Vagina (tissue), 2 donors: Measurements from ENCODE around the gene ATP8B3. TPM values are rescaled to one million over a fixed set of nuclear protein-coding genes. Genes with fewer than 3 reads are reported as not detected.
A peak's percentile ranks its signal among the peaks of the same experiment; 100 is the strongest.

ENCODE experiments used
- DNase-seq, 2 donors: peaks; one replicate each; pipeline ENCODE4 v3.0.0-alpha.2; 2017; ENCODE audit errors: extremely low spot score in 2 of 2
- H3K27ac ChIP-seq: fragments of 200-600 bp; sonication (generic); one replicate; pipeline ENCODE4 v1.5.1; 2019
- H3K27me3 ChIP-seq: fragments of 200-600 bp; sonication (generic); one replicate; pipeline ENCODE4 v1.5.1; 2019
- H3K36me3 ChIP-seq, 2 donors: fragments of 200-600 bp; sonication (generic); one replicate each; pipeline ENCODE4 v1.5.1; 2017 to 2019
- H3K4me1 ChIP-seq: fragments of 200-600 bp; sonication (generic); one replicate; pipeline ENCODE4 v1.5.1; 2019
- H3K4me3 ChIP-seq, 2 donors: fragments of 200-600 bp; sonication (generic); 1 replicate in 1 of 2; 2 replicates in 1 of 2; pipeline ENCODE4 v1.5.1; 2016 to 2019
- H3K9me3 ChIP-seq: fragments of 200-600 bp; sonication (generic); one replicate; pipeline ENCODE4 v1.5.1; 2019
- POLR2A ChIP-seq, 2 donors: fragments of 450-650 bp; IDR thresholded peaks; one replicate each; pipeline ENCODE4 v1.6.1; 2017; ENCODE audit warnings: antibody characterized with exemption in 2 of 2, mild to moderate bottlenecking in 2 of 2, moderate library complexity in 2 of 2
- POLR2AphosphoS5 ChIP-seq, 2 donors: sonication (generic); formaldehyde crosslinking; IDR thresholded peaks; one replicate each; pipeline ENCODE4 v1.9.0; 2017; ENCODE audit warnings: antibody characterized with exemption in 2 of 2, mild to moderate bottlenecking in 2 of 2, low read depth in 1 of 2; ENCODE audit not compliant: insufficient read depth in 1 of 2
- intact Hi-C: fragments of 100-400 bp; cut with DNase I; formaldehyde crosslinking; loops from one replicate; pipeline ENCODE4 v1.15.1; 2023
- total RNA-seq: library from RNA; depleted of rRNA; stranded (reverse); fragments of >200 nt; gene quantifications from one replicate; pipeline ENCODE4 v1.2.3, GENCODE V29; 2016
- TF ChIP-seq, protein P1 (sequence below), 3 experiments: fragments of 450-650 bp in 2 of 3; fragments of 200-600 bp in 1 of 3; sonication (generic) in 1 of 3; IDR thresholded peaks; one replicate each; pipeline ENCODE4 v1.5.1; 2017 to 2019; ENCODE audit warnings: antibody characterized with exemption in 3 of 3, mild to moderate bottlenecking in 2 of 3, moderate library complexity in 2 of 3

ATP8B3 gene
- total RNA-seq, 1 donor from 2014 or later: 3.2 TPM

DNA sequence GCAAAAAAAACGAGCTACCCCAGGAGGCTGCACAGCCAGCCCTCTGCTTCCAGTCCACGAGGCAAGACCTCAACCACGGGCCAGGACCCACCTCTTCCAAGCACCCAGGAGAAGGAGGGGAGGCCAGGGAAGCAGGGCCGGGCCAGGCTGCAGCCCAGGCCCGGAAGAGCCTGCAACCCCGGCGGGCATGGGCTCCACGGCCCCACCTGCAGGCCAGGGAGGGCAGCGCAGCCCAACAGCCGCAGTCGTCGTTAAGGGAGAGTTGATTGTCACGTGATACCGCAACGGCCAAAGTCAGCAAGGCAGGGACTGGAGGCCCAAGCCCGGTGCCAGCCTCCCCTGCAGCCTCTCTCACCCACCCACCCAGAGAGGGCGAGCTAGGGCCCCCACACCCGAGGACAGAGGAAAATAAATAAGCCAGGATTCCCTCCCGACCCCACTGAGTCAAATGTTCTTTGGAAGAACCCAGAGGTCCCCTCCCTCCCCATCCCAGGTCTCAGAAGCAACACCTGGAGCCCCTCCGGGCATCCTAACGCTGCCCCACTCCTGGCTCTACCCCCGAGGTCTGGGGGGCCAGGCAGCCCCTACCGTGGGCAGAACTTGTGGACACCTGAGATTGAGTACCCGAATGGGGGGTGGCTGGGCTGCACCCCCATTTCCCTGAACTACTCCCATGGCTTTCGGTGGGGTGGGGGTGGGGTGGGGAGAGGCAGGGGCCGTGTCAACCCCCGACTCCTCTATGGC lies 41.4 kb upstream of the ATP8B3 start:
- H3K4me1 ChIP-seq: peaks cover 69% of the 10 kb centered on the region
- no peak for DNase-seq
- TF ChIP-seq POLR2AphosphoS5 (IDR thresholded peaks at IDR 0.05; ENCODE audit: insufficient read depth in 1 of 2, low read depth in 1 of 2) (peak in 1 of 2 donors; percentile 63), POLR2A (IDR thresholded peaks at IDR 0.05) (no peak)
- TF ChIP-seq, protein P1, sequence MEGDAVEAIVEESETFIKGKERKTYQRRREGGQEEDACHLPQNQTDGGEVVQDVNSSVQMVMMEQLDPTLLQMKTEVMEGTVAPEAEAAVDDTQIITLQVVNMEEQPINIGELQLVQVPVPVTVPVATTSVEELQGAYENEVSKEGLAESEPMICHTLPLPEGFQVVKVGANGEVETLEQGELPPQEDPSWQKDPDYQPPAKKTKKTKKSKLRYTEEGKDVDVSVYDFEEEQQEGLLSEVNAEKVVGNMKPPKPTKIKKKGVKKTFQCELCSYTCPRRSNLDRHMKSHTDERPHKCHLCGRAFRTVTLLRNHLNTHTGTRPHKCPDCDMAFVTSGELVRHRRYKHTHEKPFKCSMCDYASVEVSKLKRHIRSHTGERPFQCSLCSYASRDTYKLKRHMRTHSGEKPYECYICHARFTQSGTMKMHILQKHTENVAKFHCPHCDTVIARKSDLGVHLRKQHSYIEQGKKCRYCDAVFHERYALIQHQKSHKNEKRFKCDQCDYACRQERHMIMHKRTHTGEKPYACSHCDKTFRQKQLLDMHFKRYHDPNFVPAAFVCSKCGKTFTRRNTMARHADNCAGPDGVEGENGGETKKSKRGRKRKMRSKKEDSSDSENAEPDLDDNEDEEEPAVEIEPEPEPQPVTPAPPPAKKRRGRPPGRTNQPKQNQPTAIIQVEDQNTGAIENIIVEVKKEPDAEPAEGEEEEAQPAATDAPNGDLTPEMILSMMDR (IDR thresholded peaks at IDR 0.05): peak; percentile 25 to 59 (median 50)
- intact Hi-C loops: no loop called here
- no peaks in the 10 kb centered on the region for H3K36me3 ChIP-seq
- no peak overlapping the region for H3K4me3 ChIP-seq
- no peaks in the 10 kb centered on the region for H3K27me3 ChIP-seq
- H3K9me3 ChIP-seq: no peaks in the 10 kb centered on the region
- H3K27ac ChIP-seq: peak overlapping the region; percentile 79

DNA sequence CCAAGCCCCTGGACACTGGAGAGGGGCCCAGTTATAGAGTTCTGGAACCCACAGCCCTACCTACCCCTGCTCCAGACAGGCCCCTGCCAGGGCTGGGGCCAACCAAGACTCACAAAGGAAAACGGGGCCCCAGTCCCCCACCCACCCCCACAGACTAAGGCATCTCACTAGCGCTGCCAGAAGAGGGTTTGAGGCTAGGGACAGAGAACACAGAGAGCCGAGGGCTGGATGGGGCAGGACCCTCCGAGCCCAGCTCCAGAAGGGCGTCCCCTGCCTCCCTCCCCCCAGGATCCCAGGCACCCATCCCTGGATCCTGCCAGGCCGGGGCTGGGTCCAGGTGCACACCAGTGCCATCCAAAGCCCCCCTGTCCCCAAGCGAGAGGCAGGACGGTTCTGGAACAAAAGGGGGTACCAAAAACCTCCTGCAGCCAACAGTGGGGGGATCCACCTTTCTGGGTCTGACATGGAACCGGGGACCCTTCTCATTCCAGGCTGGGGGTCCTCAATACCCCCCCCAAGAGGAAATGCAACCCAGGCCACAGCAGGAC lies 40.6 kb upstream of the ATP8B3 start:
- Histone ChIP-seq H3K4me1 (peaks cover 63% of the 10 kb centered on the region), H3K9me3 (no peaks in the 10 kb centered on the region), H3K36me3 (no peaks in the 10 kb centered on the region), H3K4me3 (no peak overlapping the region), H3K27me3 (no peaks in the 10 kb centered on the region), H3K27ac (no peak overlapping the region)
- no peak for DNase-seq
- intact Hi-C loops: no loop called here
- TF ChIP-seq POLR2AphosphoS5 (IDR thresholded peaks at IDR 0.05; ENCODE audit: insufficient read depth in 1 of 2, low read depth in 1 of 2) (no peak), POLR2A (IDR thresholded peaks at IDR 0.05) (no peak)
- TF ChIP-seq, protein P1 (IDR thresholded peaks at IDR 0.05): no peak

DNA sequence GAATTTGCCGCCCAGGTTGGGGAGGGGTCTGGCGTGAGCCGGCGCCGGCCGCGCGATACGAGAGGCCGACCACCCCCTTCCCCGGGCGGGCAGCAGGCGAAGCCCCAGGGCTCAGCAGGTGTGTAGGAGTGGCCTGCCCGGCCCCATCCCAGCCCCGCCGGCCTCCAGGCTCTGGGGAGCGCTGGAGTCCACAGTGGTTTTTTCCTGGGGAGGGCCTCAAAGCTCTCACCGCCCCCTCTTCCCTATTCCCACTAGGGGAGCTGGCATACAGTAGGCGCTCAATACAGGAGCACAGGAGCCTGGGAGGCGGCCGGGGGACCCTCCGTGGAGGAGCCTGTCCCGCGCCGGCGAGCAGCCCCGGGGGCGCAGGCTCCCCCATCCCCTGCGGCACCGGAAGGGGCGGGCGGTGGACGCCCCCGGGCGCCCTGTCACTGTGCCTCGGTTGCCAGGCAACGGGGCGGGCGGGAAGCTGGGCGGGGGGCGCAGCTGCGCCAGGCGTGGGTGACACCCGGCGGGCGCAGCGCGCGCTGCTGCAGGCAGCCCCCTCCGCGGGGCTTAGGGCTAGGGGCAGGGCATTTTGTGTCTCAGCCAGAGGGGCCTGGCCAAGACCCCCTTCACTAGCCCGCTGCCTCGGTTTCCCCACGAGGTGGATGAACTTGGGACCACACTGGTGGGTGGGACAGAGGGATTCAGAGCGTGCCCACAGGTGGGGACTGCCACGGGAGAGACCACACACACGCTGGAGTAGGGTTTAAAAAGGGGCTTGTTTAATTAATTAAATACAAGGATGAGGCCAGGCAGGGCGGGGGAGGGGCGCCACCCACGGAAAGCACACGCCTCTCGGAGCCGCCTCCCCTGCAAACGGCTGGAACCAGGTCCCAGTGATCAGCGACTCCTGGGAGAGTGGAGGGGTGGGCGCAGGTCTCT lies 39.8 kb upstream of the ATP8B3 start:
- no peaks in the 10 kb centered on the region for H3K36me3 ChIP-seq
- intact Hi-C loops: no loop called here
- DNase-seq: no peak
- TF ChIP-seq POLR2AphosphoS5 (IDR thresholded peaks at IDR 0.05; ENCODE audit: insufficient read depth in 1 of 2, low read depth in 1 of 2): no peak
- TF ChIP-seq, protein P1 (IDR thresholded peaks at IDR 0.05): no peak
- TF ChIP-seq POLR2A (IDR thresholded peaks at IDR 0.05): no peak
- no peaks in the 10 kb centered on the region for H3K9me3 ChIP-seq
- H3K27ac ChIP-seq: no peak overlapping the region
- H3K4me1 ChIP-seq: peaks cover 63% of the 10 kb centered on the region
- H3K4me3 ChIP-seq: no peak overlapping the region
- no peaks in the 10 kb centered on the region for H3K27me3 ChIP-seq

DNA sequence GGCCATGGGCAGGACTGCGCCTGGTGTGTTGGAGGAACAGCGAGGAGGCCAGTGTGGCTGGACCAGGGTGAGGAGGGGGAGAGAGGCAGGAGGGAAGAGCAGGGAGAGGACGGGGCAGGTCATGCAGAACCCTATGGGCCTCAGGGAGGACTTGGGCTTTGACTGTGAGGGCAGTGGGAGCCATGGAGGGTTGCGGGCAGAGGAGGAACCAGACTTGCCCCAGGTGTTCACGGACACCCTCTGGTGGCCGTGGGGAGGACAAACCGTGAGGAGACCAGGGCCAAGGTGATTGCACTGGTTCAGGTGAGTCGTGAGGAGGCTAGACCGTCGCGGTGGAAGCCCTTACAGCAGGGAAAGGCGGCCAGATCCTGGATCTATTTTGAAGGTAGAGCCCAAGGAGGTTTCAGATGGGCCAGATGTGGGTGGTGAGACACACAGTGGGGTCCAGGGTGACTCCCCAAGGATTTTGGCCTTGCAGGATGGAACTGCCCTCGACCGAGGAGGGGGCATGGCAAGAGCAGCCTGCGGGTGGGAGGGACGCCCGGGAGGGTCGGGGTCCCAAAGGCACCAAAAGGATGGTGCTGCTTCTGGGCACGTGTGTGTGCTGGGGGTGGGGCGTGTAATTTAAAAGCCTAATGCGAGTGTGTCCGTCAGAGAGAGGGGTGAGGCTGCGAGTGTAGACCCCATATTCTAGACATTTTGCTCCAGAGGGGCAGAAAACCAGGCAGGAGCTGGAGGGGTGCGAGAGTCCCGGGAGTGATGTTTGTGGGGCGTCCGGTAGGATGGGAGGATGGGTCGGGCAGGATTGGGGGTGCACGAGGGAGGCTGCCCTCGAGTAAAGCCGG lies 39.0 kb upstream of the ATP8B3 start:
- intact Hi-C loops: no loop called here

More for the DNA sequence above, 39.0 kb upstream of the ATP8B3 start:
- DNase-seq: no peak
- H3K27me3 ChIP-seq: no peaks in the 10 kb centered on the region
- no peaks in the 10 kb centered on the region for H3K36me3 ChIP-seq
- TF ChIP-seq POLR2A (IDR thresholded peaks at IDR 0.05) (no peak), POLR2AphosphoS5 (IDR thresholded peaks at IDR 0.05; ENCODE audit: insufficient read depth in 1 of 2, low read depth in 1 of 2) (no peak)
- TF ChIP-seq, protein P1 (IDR thresholded peaks at IDR 0.05): no peak
- peaks cover 63% of the 10 kb centered on the region for H3K4me1 ChIP-seq
- H3K9me3 ChIP-seq: no peaks in the 10 kb centered on the region
- H3K27ac ChIP-seq: no peak overlapping the region
- H3K4me3 ChIP-seq: no peak overlapping the region
